ENCODE measurements around the gene CBFA2T2.

- TF ChIP-seq CTCF (IDR thresholded peaks at IDR 0.05) (no peak), POLR2A (IDR thresholded peaks at IDR 0.05) (no peak)
These were observed 174.9 kb downstream of the CBFA2T2 start for GRCh38 chr20:33664762-33665144.
